ENCODE measurements around the gene F5. TPM values are rescaled to one million over a fixed set of nuclear protein-coding genes. Genes with fewer than 3 reads are reported as not detected.

The F5 gene
- total and polyA plus RNA-seq, 10 of the 15 experiments (the other 5 are each of a cell fraction or from before 2014, with no cell fraction given): under 0.01 to 3.8 (median 0.40) TPM

DNA sequence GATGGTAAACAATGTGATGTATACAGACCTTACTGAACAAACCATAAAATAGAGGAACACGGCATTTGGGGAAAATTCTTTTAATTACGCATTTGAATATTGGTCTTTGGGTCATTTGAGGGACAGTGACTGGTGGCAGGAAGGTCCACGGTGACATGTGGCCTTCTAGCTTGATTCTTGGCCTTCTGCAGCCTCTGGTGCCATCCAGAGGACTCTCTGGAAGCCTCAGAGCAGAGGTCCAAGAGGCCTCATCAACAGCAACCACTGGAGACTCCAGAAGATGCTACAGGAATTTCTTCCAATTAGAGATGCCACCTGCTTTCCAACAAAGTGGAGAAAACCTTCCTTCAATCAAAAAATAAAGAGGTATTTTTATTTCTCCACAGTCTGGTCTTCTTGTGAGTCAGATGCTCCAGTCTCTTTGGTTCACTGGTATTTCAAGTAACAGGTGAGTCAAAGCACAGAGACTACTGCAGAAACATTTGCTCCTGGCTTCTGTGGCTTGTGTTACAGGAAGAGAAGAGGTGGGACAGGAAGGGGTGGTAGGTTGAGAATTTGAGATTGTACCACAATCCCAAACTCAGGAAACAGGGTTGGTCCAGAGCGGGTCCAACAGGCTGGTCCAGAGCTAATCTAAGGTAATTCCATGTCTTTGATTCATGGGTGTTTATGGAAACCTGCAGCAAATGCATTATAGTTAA is 2.7 kb upstream of the F5 start:
- RAD21 ChIA-PET (ENCODE audit: unreplicated experiment): no interaction called here
- FAIRE-seq: no peak
- Histone ChIP-seq H2AFZ (ENCODE audit: control insufficient read depth, low read depth, low read length) (no peak overlapping the region), H3K79me2 (ENCODE audit: control insufficient read depth, insufficient read depth, low read length) (no peaks in the 10 kb centered on the region), H3K9ac (ENCODE audit: control insufficient read depth, insufficient read depth, low read length) (no peak overlapping the region), H3K4me2 (ENCODE audit: control insufficient read depth, insufficient read depth) (no peak overlapping the region), H3K36me3 (ENCODE audit: control insufficient read depth in 2 of 2, insufficient read depth in 2 of 2, low read length in 1 of 2) (no peaks in the 10 kb centered on the region), H3K27ac (ENCODE audit: control insufficient read depth, insufficient read depth) (no peak overlapping the region), H3K27me3 (replicated peaks in 1 of 2; ENCODE audit: control insufficient read depth in 2 of 2, insufficient read depth in 2 of 2, low read length in 1 of 2) (no peaks in the 10 kb centered on the region), H4K20me1 (ENCODE audit: control insufficient read depth, insufficient read depth) (no peaks in the 10 kb centered on the region), H3K4me1 (ENCODE audit: control insufficient read depth, insufficient read depth, low read length) (peaks cover 9% of the 10 kb centered on the region; the same call in 1 of the 2 replicates), H3K9me3 (replicated peaks; ENCODE audit: control insufficient read depth, insufficient read depth, low read length) (no peaks in the 10 kb centered on the region), H3K4me3 (no peak overlapping the region)
- no peak for ATAC-seq
- 46% methylated on average over 4 of the region's 4 CpGs for WGBS (ENCODE audit: insufficient coverage, insufficient replicate concordance, low lambda C conversion rate, missing lambda C conversion rate)
- in situ Hi-C loops (cut with MboI) (no loop called here), intact Hi-C loops (cut with micrococcal nuclease; ENCODE audit: unreplicated experiment) (loop anchor here (5.0 kb wide), 1 partner anchor 37 kb away; no protein-coding TSS in a partner anchor)
- SMC1A ChIA-PET (ENCODE audit: uncharacterized antibody, unreplicated experiment): interaction anchor here (1.1 kb wide), 1 partner anchor 123 kb away, joined by 5 read pairs; no protein-coding TSS in a partner anchor
- POLR2A ChIA-PET: no interaction called here
- no peak for DNase-seq (ENCODE audit: low read depth, low spot score)
- BruUV-seq (replicated peaks): no TSS peak
- CTCF ChIA-PET: no interaction called here
- TF ChIP-seq, protein P1, sequence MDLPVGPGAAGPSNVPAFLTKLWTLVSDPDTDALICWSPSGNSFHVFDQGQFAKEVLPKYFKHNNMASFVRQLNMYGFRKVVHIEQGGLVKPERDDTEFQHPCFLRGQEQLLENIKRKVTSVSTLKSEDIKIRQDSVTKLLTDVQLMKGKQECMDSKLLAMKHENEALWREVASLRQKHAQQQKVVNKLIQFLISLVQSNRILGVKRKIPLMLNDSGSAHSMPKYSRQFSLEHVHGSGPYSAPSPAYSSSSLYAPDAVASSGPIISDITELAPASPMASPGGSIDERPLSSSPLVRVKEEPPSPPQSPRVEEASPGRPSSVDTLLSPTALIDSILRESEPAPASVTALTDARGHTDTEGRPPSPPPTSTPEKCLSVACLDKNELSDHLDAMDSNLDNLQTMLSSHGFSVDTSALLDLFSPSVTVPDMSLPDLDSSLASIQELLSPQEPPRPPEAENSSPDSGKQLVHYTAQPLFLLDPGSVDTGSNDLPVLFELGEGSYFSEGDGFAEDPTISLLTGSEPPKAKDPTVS (IDR thresholded peaks at IDR 0.05; ENCODE audit: low read depth, low read length): no peak
- no peak for TF ChIP-seq KLF5 (IDR thresholded peaks at IDR 0.05; ENCODE audit: partially characterized antibody)
- TF ChIP-seq ASH2L (IDR thresholded peaks at IDR 0.05; ENCODE audit: borderline replicate concordance, low read depth): no peak
- no peak for TF ChIP-seq TBL1XR1 (IDR thresholded peaks at IDR 0.05; ENCODE audit: low read depth, low read length)
- no peak for TF ChIP-seq RFX5 (IDR thresholded peaks at IDR 0.05; ENCODE audit: low read depth, low read length)
- no peak for TF ChIP-seq CBX5 (IDR thresholded peaks at IDR 0.05; ENCODE audit: low read depth)

Data from GM12878 (cell line).